GM19455 (cell line): ENCODE data around the gene ALDH7A1.

Experiments used
- ATAC-seq: cut with Tn5 transposase; IDR thresholded peaks from one replicate; pipeline ENCODE4 v1.9.1; 2021; ENCODE audit not compliant: unreplicated experiment

ALDH7A1 gene

DNA sequence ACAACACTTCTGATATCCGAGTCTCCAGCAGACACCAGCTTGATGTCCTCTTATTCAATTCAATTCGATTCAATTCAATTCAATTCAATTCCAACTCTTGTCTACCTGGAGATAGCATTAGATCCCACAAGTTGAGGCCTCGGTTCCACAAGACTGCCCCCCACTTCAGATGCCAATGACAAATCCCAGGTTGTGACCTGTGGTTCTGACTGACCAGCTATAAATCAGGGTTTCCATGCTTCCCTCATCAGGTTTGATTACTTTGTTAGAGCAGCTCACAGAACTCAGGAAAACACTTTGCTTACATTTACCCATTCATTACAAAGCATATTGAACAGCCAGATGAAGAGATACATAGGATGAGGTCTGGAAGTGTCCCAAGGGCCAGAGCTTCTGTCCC, 82.6 kb downstream of the ALDH7A1 start:
- ATAC-seq = no peak

DNA sequence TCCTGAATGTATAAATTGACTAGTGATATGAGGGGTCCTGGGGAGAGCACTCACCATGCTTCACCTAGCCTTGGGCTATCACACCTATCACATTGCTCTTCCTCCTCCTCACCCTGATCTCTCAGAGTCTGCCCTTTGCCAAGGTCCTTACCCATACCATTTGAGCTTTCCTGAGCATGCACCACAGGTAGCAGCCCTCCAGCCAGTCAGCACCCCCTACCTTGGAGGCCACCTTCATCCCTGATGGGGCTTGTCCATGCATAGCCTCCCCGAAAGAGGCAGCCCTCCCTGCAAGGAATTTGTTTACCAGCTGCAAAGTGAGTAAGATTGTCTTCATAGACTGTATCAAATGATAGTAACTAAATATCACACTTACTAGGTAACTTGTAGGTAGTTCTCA, 83.1 kb downstream of the ALDH7A1 start:
- ATAC-seq = no peak

DNA sequence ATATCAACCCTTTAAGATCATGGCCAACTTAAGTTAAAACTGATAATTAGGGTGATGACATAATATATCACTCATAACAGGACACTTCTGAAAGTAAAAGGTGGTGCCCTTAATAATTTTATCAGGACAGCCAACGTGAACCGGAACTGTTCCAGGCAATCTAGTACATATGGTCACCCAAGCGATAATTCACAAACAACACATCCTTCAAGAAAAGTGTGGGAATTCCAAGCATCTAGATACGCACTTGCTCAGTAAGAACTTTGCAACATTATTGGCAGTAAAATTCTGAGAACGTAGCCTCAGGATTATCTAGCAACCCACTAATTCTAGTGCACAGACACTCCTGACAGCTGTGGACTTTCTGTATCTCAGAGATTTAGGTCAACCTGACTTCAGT, 85.7 kb downstream of the ALDH7A1 start:
- no peak for ATAC-seq

DNA sequence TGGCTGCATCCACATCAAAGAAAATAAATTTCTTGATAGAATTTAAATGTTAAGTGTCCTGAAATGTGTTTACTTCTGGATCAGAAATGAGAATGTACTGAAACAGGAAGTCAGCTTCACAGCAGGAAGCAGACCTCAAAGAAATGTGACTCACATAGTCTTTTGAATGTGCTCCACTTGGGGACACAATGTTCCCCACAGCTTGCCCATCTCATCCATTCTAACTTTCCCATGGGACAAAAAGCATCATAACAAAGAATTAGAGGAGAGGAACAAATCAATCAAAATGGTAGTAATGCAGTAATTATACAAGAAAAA, 86.1 kb downstream of the ALDH7A1 start:
- no peak for ATAC-seq

DNA sequence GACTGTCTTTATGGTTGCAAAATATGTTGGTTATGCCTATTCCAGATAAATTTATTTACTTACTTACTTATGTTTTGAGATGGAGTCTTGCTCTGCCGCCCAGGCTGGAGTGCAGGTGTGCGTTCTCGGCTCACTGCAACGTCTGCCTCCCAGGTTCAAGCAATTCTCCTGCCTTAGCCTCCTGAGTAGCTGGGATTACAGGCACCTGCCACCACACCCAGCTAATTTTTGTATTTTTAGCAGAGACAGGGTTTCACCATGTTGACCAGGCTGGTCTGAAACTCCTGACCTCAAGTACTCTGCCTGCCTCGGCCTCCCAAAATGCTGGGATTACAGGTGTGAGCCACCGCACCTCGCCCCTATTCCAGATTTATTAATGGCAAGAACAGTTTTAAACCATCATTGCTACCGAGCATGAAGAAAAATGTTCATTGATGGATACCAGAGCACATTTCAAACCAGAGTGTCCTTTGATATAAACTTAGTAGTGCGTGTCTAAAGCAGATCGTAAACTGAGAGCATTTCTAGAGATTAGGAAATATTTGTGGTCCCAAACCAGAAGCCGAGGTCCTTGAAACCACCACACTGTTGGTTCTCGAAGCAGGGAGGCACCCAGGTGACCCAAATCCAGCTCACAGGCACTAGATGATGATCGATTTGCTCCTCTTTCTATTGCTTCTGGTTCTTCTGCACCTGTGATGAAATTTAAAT, 86.6 kb downstream of the ALDH7A1 start:
- no peak for ATAC-seq

DNA sequence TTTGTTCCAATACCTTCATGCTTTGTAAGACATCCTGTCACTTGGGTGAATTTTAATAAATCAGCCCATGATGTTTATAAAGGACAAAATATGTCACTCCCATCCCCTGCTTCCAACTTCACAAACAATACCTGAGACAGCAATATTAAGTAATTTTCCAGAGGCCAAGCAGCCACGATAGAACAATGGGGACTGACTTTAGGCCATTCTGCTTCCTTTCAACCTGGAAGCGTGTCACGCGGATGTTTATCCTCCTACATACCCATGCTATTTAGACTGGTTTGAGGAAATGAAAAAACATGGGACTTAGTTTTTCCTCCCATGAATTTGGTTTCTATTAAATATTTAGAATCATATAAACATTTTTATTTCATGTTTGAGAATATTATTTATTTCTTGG, 88.9 kb downstream of the ALDH7A1 start:
- ATAC-seq = no peak

DNA sequence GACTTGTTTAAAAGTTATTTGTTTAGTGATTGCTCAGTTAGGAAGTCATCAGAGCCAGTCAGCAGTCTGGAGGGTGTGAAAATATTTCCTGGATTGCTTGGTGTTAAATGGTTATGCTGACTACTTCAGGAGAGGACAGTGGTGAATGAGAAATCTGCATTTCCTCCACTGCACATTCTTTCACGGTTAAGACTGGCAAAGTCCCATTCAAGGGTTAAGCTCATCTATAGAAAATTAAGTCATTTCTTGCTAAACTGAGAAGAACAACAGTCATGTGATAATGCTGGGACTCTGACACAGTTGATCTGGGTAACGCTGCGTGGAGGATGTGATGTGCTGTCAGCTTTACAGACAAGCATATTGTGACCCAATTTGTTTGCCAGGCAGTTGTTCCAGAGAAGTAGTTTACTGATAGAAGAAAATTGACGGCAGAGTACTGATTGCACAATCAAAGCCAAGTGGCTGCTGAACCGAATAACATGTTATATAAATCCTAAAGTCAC, 91.4 kb downstream of the ALDH7A1 start:
- ATAC-seq = no peak

DNA sequence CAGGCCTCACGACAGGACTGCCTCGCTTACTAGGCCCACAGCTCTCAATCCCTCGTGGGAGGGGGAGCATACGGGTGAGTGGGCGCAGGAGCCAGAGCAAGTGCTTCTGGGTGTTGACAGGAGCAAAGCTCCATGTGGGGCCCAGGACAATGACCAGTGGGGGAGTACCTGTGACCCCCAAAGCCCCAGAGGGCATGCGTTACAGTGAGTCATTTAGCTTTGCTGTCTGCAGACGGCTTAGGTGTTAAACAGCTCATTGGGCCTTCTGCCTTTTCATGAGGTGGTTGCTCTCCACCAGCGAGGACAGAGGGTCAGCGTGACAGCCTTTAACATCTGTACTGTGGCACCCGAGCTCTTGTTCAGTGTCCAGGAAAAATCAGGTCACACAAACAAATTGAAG, 93.6 kb downstream of the ALDH7A1 start:
- no peak for ATAC-seq

DNA sequence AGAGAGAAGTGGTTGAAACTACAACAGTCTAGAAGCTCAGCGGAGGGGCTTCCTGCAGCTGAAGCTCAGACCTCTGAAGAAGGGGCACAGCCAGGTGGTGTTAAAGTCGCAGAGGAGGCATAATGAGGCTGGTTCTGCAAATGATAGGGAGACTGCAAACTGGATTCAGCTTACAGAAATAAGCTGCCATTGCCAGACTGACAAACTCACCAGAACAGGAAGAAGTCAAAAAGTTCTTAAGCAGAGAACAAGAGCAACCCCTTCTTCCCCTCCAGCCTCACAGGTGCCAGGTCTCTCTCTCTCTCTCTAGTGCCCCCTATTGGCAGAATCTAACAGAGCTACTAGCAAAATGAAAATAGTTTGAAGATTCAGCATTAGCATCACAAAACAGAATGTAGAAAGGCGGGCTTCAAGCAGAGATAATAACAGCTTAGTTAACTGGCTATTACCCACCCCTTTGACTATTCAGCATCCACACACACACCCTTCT, 95.1 kb downstream of the ALDH7A1 start:
- no peak for ATAC-seq

DNA sequence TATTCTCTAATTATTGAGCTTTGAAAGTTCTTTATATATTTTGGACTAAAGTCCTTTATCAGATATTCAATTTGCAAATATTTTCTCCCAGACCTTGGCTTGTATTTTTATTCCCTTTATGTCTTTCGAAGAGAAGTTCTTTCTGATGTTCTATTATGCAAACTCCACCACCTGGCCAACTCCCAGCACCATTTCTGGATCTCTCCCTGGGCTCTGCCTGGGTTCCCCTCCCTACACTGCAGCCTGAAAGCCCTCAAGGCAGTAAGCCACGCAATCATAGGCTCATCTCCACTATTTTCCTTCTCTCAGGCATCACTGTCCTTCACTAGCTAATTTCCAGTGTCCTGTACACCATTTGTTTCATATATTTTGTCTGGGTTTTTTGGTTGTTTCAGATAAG, 95.7 kb downstream of the ALDH7A1 start:
- ATAC-seq = no peak

DNA sequence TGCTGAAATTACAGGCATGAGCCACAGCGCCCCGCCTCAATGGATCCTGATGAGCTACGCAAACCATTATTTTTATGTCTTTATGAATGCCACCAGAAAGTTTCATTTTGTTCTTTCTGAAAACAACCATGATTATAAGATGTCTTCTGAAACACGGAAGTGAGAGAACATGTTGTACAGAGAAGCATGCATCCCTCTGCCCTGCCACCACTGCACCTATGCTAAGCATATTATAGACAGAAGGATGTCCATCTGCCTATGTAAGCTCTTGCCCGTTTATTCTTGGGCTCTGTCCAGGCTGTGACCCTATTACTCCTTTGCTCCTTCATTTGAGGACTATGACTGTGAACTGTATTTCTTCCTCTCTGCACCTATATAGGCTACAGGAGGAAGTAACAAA, 97.5 kb downstream of the ALDH7A1 start:
- no peak for ATAC-seq

DNA sequence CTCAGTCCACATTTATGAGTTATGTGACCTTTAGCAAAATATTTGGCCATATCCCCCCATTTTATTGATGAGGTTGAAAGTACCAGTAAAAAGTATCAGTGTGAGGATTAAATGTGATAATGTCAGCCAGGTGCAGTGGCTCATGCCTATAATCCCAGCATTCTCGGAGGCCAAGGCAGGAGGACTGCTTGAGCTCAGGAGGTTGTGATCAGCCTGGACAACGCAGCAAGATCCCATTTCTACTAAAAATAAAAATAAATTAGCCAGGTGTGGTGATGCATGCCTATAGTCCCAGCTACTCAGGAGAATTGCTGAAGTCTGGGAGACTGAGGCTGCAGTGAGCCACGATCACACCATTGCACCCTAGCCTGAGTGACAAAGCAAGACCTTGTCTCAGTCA, 100.6 kb downstream of the ALDH7A1 start:
- ATAC-seq = no peak

DNA sequence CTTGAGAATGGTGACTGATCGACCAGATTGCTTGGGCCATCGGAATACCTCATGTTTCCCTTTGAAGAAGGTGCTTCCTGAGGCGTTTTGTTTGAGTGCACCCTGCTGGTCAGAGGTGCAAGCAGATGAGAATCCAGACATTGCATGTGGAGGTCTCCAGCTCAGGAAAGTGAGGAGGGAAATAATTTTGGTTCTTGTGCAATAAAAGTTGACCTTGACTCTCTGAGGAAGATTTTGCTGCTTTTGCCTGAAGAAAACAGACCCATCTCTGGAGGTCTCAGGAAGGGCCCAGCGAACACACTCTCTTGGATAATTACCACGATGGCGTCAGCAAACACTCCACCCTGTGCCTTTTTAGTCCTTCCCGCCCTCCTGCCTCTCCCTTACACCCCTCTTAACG, 102.1 kb downstream of the ALDH7A1 start:
- no peak for ATAC-seq

DNA sequence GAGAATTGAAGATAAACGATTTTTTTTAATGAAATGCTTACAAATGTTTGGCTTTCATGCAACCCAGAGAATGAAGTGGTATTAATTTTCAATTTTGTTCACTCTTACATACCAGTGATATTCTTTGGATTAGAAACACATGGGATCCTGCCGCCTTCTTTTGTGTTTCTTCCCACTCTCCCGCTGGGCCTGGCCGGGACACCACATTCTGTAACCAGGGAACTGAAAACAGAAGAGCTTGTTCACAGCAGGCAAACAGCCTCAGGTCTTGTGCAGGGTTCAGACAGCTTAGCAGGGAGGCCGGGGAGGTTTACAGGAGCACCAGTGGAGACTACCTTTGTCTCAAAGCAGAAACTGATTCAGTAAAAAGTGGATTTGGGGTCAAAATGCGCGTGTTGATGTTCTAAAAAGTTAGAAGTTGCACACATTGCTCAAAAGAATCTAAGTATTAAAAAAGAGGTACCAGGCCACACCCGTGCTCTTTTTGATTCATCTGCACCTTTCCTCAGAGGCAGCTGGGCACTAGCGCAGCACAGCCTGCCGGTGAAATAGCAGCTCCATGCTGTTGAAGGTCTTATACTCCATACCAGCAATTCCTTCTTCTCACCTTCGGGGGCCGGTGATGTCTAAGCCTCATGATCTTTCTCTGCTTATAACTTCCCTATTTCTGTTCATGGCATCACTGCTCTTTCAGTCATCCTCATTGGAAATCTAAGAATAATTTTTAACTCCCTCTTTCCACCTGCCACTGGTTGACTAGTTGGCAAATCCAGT, 104.7 kb downstream of the ALDH7A1 start:
- ATAC-seq = no peak

DNA sequence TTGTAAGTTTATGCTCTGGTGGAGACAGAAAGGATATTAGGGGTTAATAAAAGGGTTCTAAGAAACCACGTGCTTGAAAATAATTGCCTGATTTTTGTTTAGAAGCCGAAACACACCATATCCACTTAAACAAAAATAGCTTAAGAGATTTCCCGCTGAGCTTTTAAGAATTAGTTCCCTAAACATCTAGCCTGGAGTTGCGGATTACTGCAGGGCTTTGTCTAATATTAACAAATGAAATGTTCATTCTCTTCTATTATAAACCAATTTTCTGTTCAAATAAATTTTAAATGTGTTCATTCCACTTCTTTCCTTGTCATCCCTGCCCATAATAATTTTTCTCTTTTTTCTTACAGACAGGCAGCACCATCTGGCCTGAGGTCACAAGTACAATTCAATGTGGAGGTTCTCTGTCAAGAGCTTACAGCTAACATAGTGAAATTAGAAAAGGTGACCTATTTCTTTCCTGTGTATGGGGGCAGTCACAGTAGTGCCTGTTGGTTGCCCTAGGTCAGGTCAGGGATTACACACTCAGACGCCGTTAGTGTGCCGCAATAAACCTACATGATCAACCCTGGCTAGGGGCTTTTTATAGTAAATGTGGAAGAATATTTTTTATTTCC, 106.5 kb downstream of the ALDH7A1 start:
- no peak for ATAC-seq

DNA sequence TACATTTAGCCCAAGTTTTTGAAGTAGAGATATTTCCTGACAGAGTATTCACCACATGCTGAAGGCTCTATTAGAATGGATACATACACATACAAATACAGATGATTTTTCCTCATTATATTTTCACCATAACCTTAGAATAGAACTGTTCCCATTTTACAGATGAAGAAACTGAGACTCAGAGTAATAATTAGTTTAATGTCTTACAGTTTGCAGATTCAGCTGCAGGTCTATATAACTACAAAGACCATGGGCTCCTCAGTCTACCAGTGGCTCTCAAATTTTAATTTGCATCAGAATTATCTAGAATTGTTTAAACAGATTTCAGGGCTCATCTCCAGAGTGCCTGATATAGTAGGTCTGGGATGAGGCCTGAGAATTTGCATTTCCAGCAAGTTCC, 107.4 kb downstream of the ALDH7A1 start:
- ATAC-seq = no peak

DNA sequence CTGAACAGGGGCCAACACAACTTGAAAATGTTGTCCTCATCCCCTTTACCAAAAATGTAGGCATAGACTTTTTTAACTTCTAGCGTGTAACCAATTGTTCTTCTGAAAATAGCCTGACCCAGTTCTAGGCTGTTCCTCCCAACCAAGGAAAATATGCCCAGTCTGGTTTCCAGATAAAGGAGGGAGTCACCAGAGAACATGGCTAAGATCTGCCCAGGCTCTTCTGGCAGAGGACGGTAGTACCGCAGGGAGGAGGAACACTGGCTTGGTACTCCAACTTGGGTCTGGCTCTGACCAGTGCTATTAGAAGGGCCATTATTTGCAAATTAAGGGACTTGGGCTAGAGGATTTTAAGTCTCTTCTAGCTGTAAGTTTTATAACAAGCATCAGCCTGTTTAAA, 108.7 kb downstream of the ALDH7A1 start:
- no peak for ATAC-seq

DNA sequence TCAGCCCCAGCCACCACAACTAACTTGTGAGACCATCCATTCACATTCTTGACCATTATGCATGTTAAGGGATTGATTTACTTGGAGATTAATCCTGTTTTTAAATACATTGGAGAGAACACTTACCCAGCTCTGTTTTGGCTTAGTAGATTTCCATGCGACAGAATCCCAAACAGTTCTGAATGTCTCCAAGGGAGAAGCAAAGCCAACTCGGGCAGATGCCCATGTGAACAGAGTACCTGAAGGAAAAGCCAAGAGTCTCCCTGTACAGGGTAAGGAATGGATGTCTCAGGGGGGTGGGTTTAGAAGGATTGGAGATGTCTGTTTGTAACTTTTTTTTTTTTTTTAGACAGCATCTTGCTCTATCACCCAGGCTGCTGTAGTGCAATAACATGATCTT, 110.8 kb downstream of the ALDH7A1 start:
- ATAC-seq = no peak

DNA sequence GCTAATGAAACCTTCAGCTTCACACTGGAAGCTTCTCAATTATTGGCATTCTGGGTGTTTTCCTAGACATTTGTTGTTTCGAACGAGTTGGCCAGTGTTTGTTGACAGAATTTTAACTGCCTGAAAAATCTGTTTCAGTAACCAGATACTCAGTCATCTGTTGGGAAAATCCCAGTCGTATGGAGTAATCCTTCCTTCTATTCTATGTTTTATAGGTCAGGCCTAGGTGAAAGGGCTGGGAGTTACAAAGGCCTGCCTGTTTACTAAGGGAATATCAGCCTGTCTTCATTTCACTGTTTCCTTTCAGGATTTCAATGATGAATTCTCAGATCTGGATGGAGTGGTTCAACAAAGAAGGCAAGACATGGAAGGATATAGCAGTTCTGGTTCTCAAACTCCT, 111.9 kb downstream of the ALDH7A1 start:
- ATAC-seq = no peak

DNA sequence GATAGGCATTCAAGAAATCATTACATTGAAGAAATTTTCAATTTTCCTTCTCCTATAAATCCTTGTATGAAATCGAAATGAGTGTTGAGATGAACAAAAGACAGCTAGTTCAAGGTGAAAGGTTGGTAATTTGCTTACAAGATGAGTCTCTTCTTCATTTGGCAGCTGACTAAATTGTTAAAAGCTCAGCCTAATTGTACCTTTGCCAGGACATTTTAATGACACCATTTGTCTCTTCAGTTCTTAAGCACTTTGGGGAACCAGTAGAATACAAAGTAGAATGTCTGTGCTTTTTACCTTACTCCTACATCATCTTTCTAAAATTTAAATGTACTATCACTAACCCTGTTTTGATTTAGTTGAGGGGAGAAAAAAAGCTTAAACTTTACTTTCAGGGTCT, 112.4 kb downstream of the ALDH7A1 start:
- no peak for ATAC-seq

DNA sequence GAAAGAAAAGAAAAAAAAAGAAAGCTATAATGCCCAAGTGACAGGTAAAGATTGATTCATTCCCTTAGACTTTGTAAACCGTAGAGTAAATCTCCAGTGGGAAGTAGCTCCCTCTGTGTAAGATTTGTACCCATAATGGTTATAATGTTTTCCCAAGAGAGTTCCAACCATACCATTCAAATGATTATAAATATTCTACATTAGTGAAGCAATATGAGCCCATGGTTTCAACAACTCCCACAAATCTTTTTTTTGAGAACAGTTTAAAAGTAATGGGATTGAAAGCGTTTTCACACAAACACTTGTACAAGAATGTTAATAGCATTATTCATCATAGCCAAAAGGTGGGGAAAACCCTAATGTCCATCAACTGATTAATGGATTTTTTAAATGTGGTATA, 113.8 kb downstream of the ALDH7A1 start:
- no peak for ATAC-seq
